A673 (cell line): ENCODE data around the gene CTU1.

ENCODE experiments used
- EZH2 ChIP-seq: fragments of 200-600 bp; sonication (generic); IDR thresholded peaks from 2 replicates; pipeline ENCODE4 v1.6.1; 2017; ENCODE audit warnings: borderline replicate concordance, low read depth, mild to moderate bottlenecking, mixed read lengths, antibody characterized with exemption, low read length; ENCODE audit not compliant: poor library complexity, severe bottlenecking
- TF ChIP-seq, protein P1 (sequence below): fragments of 300-800, 200-600 bp; sonication (generic); conservative IDR thresholded peaks from 2 replicates; pipeline ENCODE4 v1.5.1; 2017; ENCODE audit warnings: low read depth, mild to moderate bottlenecking, antibody characterized with exemption, low read length, moderate library complexity, mixed read lengths

- TF ChIP-seq, protein P1, sequence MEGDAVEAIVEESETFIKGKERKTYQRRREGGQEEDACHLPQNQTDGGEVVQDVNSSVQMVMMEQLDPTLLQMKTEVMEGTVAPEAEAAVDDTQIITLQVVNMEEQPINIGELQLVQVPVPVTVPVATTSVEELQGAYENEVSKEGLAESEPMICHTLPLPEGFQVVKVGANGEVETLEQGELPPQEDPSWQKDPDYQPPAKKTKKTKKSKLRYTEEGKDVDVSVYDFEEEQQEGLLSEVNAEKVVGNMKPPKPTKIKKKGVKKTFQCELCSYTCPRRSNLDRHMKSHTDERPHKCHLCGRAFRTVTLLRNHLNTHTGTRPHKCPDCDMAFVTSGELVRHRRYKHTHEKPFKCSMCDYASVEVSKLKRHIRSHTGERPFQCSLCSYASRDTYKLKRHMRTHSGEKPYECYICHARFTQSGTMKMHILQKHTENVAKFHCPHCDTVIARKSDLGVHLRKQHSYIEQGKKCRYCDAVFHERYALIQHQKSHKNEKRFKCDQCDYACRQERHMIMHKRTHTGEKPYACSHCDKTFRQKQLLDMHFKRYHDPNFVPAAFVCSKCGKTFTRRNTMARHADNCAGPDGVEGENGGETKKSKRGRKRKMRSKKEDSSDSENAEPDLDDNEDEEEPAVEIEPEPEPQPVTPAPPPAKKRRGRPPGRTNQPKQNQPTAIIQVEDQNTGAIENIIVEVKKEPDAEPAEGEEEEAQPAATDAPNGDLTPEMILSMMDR, result no peak
- TF ChIP-seq EZH2, result no peak
Measured at GRCh38 chr19:51136851-51137551, 28.8 kb upstream of the CTU1 start.
